ENCODE data around the gene CTSH. TPM values are rescaled to one million over a fixed set of nuclear protein-coding genes. Genes with fewer than 3 reads are reported as not detected.

The CTSH gene
- total RNA-seq, 4 donors from 2014 or later = 65.5 to 101 (median 76.6) TPM

DNA sequence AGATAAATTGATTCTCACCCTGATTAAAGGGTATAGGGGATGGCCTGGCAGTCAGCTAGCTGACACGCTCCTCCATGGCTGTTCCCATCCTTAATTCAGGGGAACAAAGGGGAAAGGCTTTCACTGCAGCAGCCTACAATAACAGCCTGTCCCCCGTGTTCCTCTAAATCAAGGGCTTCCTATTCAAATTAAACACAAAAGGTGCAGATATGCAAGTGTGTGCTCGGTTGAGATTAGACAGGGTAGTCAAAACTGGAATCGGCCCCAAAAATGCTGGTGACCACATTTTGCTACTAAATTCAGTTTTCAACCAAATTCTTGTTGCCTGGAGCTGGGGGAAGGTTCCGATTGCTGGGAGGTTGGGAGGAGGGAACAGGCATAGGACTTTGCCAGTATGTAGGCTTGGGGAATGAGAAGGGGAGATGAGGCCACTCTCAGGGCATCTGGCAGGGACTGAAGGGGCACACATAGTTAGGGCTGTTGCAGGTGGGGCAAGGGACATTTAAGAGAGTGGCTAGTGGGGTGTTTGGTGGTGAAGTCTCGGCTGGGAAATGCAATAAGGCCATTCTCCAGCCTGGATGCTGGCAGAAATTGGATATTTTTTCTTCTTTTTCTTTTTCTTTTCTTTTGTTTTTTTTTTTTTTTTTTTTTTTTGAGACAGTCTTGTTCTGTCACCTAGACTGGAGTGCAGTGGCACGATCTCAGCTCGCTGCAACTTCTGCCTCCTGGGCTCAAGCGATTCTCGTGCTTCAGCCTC lies 32.9 kb upstream of the CTSH start:
- TF ChIP-seq POLR2A (IDR thresholded peaks at IDR 0.05) = no peak
- TF ChIP-seq, protein P1, sequence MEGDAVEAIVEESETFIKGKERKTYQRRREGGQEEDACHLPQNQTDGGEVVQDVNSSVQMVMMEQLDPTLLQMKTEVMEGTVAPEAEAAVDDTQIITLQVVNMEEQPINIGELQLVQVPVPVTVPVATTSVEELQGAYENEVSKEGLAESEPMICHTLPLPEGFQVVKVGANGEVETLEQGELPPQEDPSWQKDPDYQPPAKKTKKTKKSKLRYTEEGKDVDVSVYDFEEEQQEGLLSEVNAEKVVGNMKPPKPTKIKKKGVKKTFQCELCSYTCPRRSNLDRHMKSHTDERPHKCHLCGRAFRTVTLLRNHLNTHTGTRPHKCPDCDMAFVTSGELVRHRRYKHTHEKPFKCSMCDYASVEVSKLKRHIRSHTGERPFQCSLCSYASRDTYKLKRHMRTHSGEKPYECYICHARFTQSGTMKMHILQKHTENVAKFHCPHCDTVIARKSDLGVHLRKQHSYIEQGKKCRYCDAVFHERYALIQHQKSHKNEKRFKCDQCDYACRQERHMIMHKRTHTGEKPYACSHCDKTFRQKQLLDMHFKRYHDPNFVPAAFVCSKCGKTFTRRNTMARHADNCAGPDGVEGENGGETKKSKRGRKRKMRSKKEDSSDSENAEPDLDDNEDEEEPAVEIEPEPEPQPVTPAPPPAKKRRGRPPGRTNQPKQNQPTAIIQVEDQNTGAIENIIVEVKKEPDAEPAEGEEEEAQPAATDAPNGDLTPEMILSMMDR (IDR thresholded peaks at IDR 0.05) = no peak
- no peak for TF ChIP-seq EP300 (IDR thresholded peaks at IDR 0.05)
- TF ChIP-seq POLR2AphosphoS5 (IDR thresholded peaks at IDR 0.05) = no peak
- H3K4me1 ChIP-seq = peaks cover 0 to 6% (median 0%) of the 10 kb centered on the region in 3 donors
- no peaks in the 10 kb centered on the region for H3K27me3 ChIP-seq
- H3K4me3 ChIP-seq = no peak overlapping the region
- no peak for ATAC-seq
- 86 to 93% methylated on average over 2 to 6 of the region's 10 CpGs for WGBS, 2 donors (ENCODE audit: low coverage in 1 of 2)
- H3K36me3 ChIP-seq = no peaks in the 10 kb centered on the region
- no peaks in the 10 kb centered on the region for H3K9me3 ChIP-seq
- no peak overlapping the region for H3K27ac ChIP-seq

DNA sequence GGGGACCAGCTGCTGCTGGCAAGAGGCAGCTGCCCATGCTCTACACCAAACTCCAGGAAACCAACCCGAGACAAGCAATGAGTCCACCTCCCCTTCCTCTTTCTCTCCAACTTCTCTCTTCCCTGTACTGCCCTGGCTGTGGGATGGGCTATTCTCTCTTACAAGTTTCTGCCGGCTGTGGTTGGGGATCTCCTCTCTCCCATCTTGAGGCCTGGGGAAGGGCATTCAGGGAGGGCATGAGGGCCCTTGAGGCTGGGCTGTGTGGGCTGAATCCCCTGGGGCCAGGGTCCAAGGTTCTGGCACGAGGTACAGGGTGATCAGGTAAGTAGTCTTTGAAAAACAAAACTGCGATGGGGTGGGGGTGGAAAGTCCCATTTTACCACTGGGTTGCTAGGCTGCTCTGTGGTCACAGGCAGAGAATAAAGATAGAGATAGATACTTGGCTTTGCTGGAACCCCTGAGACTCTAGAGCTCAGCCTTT lies 32.3 kb upstream of the CTSH start:
- ATAC-seq = no peak
- peaks cover 0 to 6% (median 0%) of the 10 kb centered on the region in 3 donors for H3K4me1 ChIP-seq
- no peak overlapping the region for H3K27ac ChIP-seq
- H3K9me3 ChIP-seq = no peaks in the 10 kb centered on the region
- TF ChIP-seq, protein P1 (IDR thresholded peaks at IDR 0.05) = no peak
- no peak for TF ChIP-seq POLR2AphosphoS5 (IDR thresholded peaks at IDR 0.05)
- H3K36me3 ChIP-seq = no peaks in the 10 kb centered on the region
- H3K4me3 ChIP-seq = no peak overlapping the region
- WGBS, 2 donors (ENCODE audit: low coverage in 1 of 2) = 40 to 79% methylated on average over 1 to 2 of the region's 4 CpGs
- H3K27me3 ChIP-seq = no peaks in the 10 kb centered on the region

DNA sequence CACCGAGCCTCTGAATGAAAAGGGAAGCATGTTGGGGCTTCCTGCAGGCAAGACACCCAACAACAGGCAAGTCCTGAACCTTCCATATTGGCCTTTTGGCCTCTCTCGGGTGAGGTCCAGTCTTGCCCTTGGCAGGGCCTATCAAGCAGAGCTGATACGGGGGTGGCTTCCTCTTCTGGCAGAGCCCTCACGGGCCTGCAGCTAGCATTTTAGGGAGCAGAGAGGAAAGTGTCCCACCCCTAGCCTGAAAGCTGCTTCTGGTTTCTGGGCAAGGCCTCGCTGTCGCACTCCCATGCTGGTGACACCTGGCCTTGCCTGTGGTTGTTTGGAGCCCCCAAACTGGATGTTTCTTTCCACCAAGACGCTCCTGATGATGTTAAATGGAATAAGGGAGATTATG lies 31.8 kb upstream of the CTSH start:
- WGBS, 2 donors (ENCODE audit: low coverage in 1 of 2) = 80 to 83% methylated on average over 1 to 3 of the region's 7 CpGs
- H3K4me3 ChIP-seq = no peak overlapping the region
- H3K4me1 ChIP-seq = peaks cover 0 to 6% (median 0%) of the 10 kb centered on the region in 3 donors
- peak; percentile 6 for ATAC-seq
- no peaks in the 10 kb centered on the region for H3K9me3 ChIP-seq
- no peaks in the 10 kb centered on the region for H3K27me3 ChIP-seq
- no peaks in the 10 kb centered on the region for H3K36me3 ChIP-seq
- no peak for TF ChIP-seq POLR2A (IDR thresholded peaks at IDR 0.05)
- TF ChIP-seq EP300 (IDR thresholded peaks at IDR 0.05) = no peak
- TF ChIP-seq, protein P1 (IDR thresholded peaks at IDR 0.05) = no peak
- no peak for TF ChIP-seq POLR2AphosphoS5 (IDR thresholded peaks at IDR 0.05)
- no peak overlapping the region for H3K27ac ChIP-seq

DNA sequence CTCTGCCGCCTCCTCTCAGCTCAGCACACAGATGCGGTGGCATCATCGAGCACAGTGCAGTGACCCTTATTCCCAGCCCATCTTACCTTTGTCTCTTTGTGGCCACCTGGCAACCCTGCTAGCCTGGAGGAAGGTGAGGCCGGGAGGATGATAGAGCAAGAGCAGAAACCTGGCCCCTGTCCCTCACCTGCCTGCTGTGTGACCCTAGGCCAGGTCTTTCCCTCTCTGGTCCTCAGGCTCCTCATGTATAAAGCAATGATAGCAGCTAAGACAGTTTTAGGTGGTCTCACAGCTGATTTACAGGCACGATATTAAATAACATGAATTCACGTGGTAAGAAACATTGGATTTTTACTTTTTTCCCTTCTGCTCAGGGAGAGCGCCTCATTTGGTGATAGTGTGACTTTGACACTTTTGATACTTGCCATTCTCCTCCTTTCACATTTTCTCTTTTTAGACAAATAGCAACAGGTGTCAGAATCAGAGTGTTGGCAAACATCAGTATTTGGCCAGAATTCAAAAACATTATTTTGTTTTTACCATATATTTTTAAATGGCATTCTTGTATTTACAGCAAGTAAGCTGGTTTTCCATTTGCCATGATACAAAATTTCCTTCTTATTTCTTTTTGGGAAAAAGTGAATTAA lies 29.5 kb upstream of the CTSH start:
- Histone ChIP-seq H3K36me3 (no peaks in the 10 kb centered on the region), H3K27me3 (no peaks in the 10 kb centered on the region), H3K4me1 (peaks cover 0 to 24% (median 0%) of the 10 kb centered on the region in 3 donors), H3K4me3 (no peak overlapping the region), H3K27ac (no peak overlapping the region), H3K9me3 (no peaks in the 10 kb centered on the region)
- ATAC-seq = no peak
- TF ChIP-seq, protein P1 (IDR thresholded peaks at IDR 0.05) = no peak
- TF ChIP-seq POLR2A (IDR thresholded peaks at IDR 0.05) = no peak
- TF ChIP-seq POLR2AphosphoS5 (IDR thresholded peaks at IDR 0.05) = no peak
- no peak for TF ChIP-seq EP300 (IDR thresholded peaks at IDR 0.05)
- WGBS, 2 donors (ENCODE audit: low coverage in 1 of 2) = 89 to 93% methylated on average over 3 to 4 of the region's 7 CpGs

Measured in gastroesophageal sphincter (tissue), 4 donors.